ENCODE measurements around the gene LRRC43. TPM values are rescaled to one million over a fixed set of nuclear protein-coding genes. Genes with fewer than 3 reads are reported as not detected.
"Not testable (repeated sequence)": the region's sequence is repeated elsewhere in the genome, so short reads cannot be mapped to it uniquely, and the experiment has no call there.

LRRC43 gene
- total and polyA plus RNA-seq, 2 donors (not counting 1 experiment from before 2014, with no cell fraction given), result 0.61 to 3.6 TPM

- Histone ChIP-seq H3K36me3 (ENCODE audit: control insufficient read depth, insufficient read depth, low read length) (no peaks in the 10 kb centered on the region), H3K27ac (ENCODE audit: insufficient read depth, low read length) (no peak overlapping the region), H3K27me3 (ENCODE audit: control insufficient read depth, insufficient read depth, low read length) (peaks cover 12% of the 10 kb centered on the region), H3K4me3 (replicated peaks in 1 of 4; ENCODE audit: control extremely low read depth in 1 of 4, insufficient read depth in 1 of 4, low read depth in 3 of 4, low read length in 4 of 4) (no peak overlapping the region), H2AFZ (ENCODE audit: low read length) (no peak overlapping the region), H4K20me1 (ENCODE audit: control insufficient read depth, extremely low read depth, insufficient read depth, low read length) (no peaks in the 10 kb centered on the region), H3K9me3 (ENCODE audit: control insufficient read depth, insufficient read depth, low read depth, low read length) (no peaks in the 10 kb centered on the region), H3K4me2 (ENCODE audit: extremely low read depth, insufficient read depth, low read length) (no peak overlapping the region), H3K4me1 (ENCODE audit: control insufficient read depth, extremely low read depth, insufficient read depth, low read length) (no peaks in the 10 kb centered on the region), H3K9ac (ENCODE audit: insufficient read depth, low read length) (no peak overlapping the region), H3K79me2 (ENCODE audit: control insufficient read depth, insufficient read depth, low read length) (no peaks in the 10 kb centered on the region)
- DNase-seq (ENCODE audit: low read depth in 2 of 2), result no peak
- TF ChIP-seq EZH2 (IDR thresholded peaks at IDR 0.05; ENCODE audit: low read length, missing control alignments), result no peak
- TF ChIP-seq, protein P1, sequence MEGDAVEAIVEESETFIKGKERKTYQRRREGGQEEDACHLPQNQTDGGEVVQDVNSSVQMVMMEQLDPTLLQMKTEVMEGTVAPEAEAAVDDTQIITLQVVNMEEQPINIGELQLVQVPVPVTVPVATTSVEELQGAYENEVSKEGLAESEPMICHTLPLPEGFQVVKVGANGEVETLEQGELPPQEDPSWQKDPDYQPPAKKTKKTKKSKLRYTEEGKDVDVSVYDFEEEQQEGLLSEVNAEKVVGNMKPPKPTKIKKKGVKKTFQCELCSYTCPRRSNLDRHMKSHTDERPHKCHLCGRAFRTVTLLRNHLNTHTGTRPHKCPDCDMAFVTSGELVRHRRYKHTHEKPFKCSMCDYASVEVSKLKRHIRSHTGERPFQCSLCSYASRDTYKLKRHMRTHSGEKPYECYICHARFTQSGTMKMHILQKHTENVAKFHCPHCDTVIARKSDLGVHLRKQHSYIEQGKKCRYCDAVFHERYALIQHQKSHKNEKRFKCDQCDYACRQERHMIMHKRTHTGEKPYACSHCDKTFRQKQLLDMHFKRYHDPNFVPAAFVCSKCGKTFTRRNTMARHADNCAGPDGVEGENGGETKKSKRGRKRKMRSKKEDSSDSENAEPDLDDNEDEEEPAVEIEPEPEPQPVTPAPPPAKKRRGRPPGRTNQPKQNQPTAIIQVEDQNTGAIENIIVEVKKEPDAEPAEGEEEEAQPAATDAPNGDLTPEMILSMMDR (conservative IDR thresholded peaks at IDR 0.05 in 1 of 2, IDR thresholded peaks at IDR 0.05 in 1 of 2; ENCODE audit: low read depth in 1 of 2, low read length in 2 of 2), result no peak
These were observed 17.7 kb downstream of the LRRC43 start for GRCh38 chr12:122200541-122201175.

DNA sequence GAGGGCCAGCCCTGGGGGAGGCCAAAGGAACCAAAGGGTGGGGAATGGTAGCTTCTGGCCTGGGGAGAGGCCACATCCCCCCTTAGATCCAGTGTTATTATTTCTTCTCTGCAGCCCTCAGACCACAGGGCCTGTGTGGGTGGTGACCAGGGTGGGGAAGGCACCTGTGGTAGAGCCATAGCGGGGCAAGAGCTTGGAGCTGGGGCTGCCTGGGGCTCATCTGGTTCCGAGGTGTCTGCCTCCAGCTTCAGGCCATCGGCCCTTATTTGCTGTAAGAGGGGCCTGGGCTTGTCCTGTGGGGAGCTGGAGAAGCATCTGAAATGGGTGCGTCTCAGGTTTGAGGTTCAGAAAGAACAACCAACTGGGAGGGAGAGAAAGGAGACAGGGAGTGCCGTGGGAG, 18.5 kb downstream of the LRRC43 start:
- no peak for DNase-seq (ENCODE audit: low read depth in 2 of 2)
- Histone ChIP-seq H3K4me3 (replicated peaks in 1 of 4; ENCODE audit: control extremely low read depth in 1 of 4, insufficient read depth in 1 of 4, low read depth in 3 of 4, low read length in 4 of 4) (no peak overlapping the region), H3K36me3 (ENCODE audit: control insufficient read depth, insufficient read depth, low read length) (no peaks in the 10 kb centered on the region), H2AFZ (ENCODE audit: low read length) (no peak overlapping the region), H3K79me2 (ENCODE audit: control insufficient read depth, insufficient read depth, low read length) (no peaks in the 10 kb centered on the region), H3K9ac (ENCODE audit: insufficient read depth, low read length) (no peak overlapping the region), H3K27me3 (ENCODE audit: control insufficient read depth, insufficient read depth, low read length) (peaks cover 12% of the 10 kb centered on the region), H3K9me3 (ENCODE audit: control insufficient read depth, insufficient read depth, low read depth, low read length) (no peaks in the 10 kb centered on the region), H4K20me1 (ENCODE audit: control insufficient read depth, extremely low read depth, insufficient read depth, low read length) (no peaks in the 10 kb centered on the region), H3K4me1 (ENCODE audit: control insufficient read depth, extremely low read depth, insufficient read depth, low read length) (no peaks in the 10 kb centered on the region), H3K27ac (ENCODE audit: insufficient read depth, low read length) (no peak overlapping the region), H3K4me2 (ENCODE audit: extremely low read depth, insufficient read depth, low read length) (no peak overlapping the region)
- no peak for TF ChIP-seq EZH2 (IDR thresholded peaks at IDR 0.05; ENCODE audit: low read length, missing control alignments)
- TF ChIP-seq, protein P1 (conservative IDR thresholded peaks at IDR 0.05 in 1 of 2, IDR thresholded peaks at IDR 0.05 in 1 of 2; ENCODE audit: low read depth in 1 of 2, low read length in 2 of 2), result no peak

GRCh38 chr12:122202017-122202416, 19.1 kb downstream of the LRRC43 start:
- no peaks in the 10 kb centered on the region for H3K36me3 ChIP-seq (ENCODE audit: control insufficient read depth, insufficient read depth, low read length)
- no peak for TF ChIP-seq EZH2 (IDR thresholded peaks at IDR 0.05; ENCODE audit: low read length, missing control alignments)
- TF ChIP-seq, protein P1 (conservative IDR thresholded peaks at IDR 0.05 in 1 of 2, IDR thresholded peaks at IDR 0.05 in 1 of 2; ENCODE audit: low read depth in 1 of 2, low read length in 2 of 2), result no peak
- no peaks in the 10 kb centered on the region for H3K9me3 ChIP-seq (ENCODE audit: control insufficient read depth, insufficient read depth, low read depth, low read length)
- no peak overlapping the region for H3K4me3 ChIP-seq (replicated peaks in 1 of 4; ENCODE audit: control extremely low read depth in 1 of 4, insufficient read depth in 1 of 4, low read depth in 3 of 4, low read length in 4 of 4)
- H4K20me1 ChIP-seq (ENCODE audit: control insufficient read depth, extremely low read depth, insufficient read depth, low read length), result no peaks in the 10 kb centered on the region
- DNase-seq (ENCODE audit: low read depth in 2 of 2), result no peak
- H2AFZ ChIP-seq (ENCODE audit: low read length), result no peak overlapping the region
- no peak overlapping the region for H3K9ac ChIP-seq (ENCODE audit: insufficient read depth, low read length)
- H3K4me2 ChIP-seq (ENCODE audit: extremely low read depth, insufficient read depth, low read length), result no peak overlapping the region
- peaks cover 12% of the 10 kb centered on the region for H3K27me3 ChIP-seq (ENCODE audit: control insufficient read depth, insufficient read depth, low read length)
- H3K4me1 ChIP-seq (ENCODE audit: control insufficient read depth, extremely low read depth, insufficient read depth, low read length), result no peaks in the 10 kb centered on the region
- no peaks in the 10 kb centered on the region for H3K79me2 ChIP-seq (ENCODE audit: control insufficient read depth, insufficient read depth, low read length)
- H3K27ac ChIP-seq (ENCODE audit: insufficient read depth, low read length), result no peak overlapping the region

- Histone ChIP-seq H3K27me3 (ENCODE audit: control insufficient read depth, insufficient read depth, low read length) (peaks cover 12% of the 10 kb centered on the region), H3K4me2 (ENCODE audit: extremely low read depth, insufficient read depth, low read length) (peak overlapping the region; percentile 67), H3K4me3 (replicated peaks in 1 of 4; ENCODE audit: control extremely low read depth in 1 of 4, insufficient read depth in 1 of 4, low read depth in 3 of 4, low read length in 4 of 4) (peak overlapping the region; percentile 14 to 61 (median 48))
- H3K4me1 ChIP-seq (ENCODE audit: control insufficient read depth, extremely low read depth, insufficient read depth, low read length); H3K36me3 ChIP-seq (ENCODE audit: control insufficient read depth, insufficient read depth, low read length); H4K20me1 ChIP-seq (ENCODE audit: control insufficient read depth, extremely low read depth, insufficient read depth, low read length); DNase-seq (ENCODE audit: low read depth in 2 of 2); H3K9ac ChIP-seq (ENCODE audit: insufficient read depth, low read length); H3K27ac ChIP-seq (ENCODE audit: insufficient read depth, low read length); H2AFZ ChIP-seq (ENCODE audit: low read length); H3K79me2 ChIP-seq (ENCODE audit: control insufficient read depth, insufficient read depth, low read length); H3K9me3 ChIP-seq (ENCODE audit: control insufficient read depth, insufficient read depth, low read depth, low read length): not testable (repeated sequence)
These were observed 19.9 kb downstream of the LRRC43 start for GRCh38 chr12:122202811-122203210.
